ENCODE data around the gene SEMA4A.
A peak's percentile ranks its signal among the peaks of the same experiment; 100 is the strongest.

Gene SEMA4A

DNA sequence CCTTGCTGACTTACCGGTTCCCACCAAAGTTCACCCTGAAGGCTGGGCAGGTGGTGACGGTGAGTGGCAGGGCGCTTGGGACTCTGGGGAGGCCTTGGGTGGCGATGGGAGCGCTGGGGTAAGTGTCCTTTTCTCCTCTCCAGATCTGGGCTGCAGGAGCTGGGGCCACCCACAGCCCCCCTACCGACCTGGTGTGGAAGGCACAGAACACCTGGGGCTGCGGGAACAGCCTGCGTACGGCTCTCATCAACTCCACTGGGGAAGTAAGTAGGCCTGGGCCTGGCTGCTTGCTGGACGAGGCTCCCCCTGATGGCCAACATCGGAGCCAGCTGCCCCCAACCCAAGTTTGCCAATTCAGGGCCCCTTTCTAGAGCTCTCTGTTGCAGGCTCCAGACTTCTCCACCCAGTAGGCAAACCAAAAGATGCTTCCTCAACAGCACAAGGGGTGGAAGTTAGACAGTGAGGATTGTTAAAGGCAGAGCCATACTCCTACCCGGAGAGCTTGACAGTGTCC is 16.4 kb upstream of the SEMA4A start:
- no peak for DNase-seq

DNA sequence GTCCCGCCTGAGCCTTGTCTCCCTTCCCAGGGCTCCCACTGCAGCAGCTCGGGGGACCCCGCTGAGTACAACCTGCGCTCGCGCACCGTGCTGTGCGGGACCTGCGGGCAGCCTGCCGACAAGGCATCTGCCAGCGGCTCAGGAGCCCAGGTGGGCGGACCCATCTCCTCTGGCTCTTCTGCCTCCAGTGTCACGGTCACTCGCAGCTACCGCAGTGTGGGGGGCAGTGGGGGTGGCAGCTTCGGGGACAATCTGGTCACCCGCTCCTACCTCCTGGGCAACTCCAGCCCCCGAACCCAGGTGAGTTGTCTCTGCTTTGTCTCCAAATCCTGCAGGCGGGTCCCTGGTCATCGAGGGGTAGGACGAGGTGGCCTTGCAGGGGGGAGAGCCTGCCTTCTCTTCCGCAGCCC is 14.9 kb upstream of the SEMA4A start:
- DNase-seq = no peak

DNA sequence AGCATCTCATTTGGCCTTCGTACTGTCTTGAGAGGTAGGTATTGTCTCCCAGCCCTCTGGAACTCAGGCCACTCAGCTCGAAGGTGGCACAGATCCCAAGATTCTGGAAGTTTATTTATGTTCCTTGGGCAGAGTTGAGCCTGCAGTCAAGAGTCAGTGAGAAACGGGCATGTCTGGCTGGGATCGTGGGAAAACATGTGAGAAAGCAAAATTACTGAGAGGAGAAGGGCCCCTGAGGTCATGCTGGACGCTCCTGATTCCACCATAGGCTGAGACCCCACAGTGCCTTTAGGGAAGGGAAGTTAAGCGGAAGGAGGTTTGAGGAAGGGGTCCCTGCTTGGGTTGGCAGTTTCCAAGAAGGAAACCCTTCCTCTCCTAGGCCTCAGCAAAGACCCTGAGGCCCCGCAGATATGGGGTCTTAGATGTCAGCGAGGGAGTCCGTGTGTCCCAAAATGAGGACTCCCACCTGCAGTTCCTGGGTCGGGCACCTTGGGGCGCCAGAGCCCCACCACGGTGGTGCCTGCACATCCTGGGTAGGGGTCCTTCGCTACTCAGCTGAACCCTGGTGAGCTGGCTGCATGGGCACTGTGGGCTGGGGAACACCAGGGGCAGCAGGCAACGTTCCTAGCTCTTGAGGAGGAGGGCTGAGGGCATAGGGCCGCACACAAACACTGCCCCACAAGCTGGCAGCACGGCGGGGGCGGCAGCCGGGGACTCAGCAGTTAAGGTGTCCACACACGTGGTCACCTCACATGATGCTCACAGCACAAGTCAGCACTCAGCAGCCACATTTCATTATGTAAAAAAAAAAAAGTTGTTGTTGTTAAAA is 12.3 kb upstream of the SEMA4A start:
- no peak for DNase-seq

DNA sequence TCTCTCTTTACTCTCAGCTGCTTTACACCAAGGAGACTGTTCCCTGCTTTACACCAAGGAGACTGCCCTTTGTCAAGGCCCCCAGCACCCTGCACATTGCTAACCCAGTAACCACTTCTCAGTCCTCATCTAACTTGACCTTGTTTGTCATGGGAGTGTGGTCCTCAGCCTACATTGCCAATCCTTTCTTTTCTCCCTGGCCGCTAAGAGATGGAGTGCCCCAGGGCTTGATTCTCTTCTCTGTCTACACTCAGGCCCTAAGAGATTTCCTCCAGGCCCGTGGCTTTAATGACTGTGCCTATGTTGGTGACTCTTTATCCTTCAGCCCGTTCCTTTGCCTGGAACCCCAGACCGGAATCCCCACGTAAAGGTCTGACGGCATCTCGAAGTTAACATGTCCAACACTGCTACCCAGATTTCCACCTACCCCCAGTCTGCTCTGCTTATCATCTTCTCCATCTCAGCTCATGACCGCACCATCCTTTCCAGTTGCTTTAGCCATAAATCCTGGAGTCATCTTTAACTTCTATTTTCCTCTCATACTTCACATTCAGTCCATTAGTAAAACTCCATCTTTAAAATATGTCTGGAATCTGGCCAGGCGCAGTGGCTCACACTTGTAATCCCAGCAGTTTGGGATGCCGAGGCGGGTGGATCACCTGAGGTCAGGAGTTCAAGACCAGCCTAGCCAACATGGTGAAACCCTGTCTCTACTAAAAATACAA is 9.5 kb upstream of the SEMA4A start:
- DNase-seq = no peak

DNA sequence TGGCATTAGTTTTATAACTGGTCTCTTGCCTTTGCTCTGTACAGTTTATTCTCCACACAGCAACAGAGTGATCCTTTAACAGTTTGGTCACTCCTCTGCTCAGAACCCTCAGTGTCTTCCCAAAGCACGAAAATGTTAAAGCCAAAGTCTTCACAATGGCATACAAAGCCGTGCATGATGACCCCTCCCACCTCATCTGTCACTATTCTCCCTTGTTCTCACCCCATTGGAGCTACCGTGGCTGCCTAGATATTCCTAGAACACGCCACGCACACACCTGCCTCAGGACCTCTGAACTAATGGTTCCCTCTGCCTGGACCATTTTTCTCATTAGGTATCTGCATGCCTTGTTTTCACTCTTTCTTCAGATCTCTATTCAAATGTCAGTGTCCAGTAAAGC is 8.6 kb upstream of the SEMA4A start:
- no peak for DNase-seq

DNA sequence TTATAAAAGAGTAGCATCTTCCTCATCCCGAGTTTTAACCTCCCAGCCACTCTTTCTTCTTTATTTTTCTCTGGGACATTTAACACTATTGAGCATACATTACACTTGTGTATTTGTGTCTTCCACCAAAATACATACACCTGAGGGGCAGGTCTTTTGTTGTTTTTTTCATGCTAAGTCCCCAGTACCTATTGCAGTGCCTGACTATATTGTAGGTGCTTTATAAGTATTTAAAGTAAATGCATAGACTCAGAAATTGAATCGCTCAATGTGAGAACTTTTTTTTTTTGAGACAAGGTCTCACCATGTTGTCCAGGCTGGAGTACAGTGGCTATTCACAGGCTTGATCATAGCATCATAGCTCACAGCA is 7.8 kb upstream of the SEMA4A start:
- no peak for DNase-seq

DNA sequence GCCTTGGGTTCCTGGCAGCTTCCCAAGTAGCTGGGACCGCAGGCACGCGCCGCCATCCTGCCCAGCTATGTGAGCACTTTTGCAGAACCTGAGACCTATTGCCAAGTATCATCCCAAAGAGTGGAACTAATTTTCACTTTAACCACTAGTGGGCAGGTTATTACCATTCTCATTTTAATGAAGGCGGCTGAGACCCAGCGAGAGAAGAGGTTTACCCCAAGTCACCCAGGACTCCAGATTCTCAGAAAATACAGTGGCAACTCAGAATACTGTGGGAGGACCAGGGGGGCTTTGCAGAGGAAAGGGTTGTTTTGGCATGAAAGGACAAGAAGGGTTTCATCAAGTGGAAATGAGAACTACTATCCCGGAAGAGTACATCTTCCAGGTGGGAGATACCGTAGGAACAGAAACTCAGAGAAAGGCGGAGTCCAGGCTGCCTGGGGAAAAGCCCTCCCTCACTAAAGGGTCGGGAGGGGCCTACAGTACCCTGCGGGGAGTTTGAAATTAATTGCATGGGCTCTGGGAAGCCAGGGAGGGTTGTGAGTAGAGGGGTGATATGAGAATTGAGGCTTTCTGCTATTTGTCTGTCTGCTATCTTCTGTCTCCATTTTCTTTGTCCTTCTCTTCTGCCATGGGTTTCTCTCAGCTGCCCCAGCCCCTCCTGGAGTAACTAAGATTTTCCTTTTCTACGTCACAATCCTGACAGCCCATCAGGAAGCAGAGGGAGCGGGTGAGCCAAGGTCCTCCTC is 7.2 kb upstream of the SEMA4A start:
- peak; percentile 78 for DNase-seq

DNA sequence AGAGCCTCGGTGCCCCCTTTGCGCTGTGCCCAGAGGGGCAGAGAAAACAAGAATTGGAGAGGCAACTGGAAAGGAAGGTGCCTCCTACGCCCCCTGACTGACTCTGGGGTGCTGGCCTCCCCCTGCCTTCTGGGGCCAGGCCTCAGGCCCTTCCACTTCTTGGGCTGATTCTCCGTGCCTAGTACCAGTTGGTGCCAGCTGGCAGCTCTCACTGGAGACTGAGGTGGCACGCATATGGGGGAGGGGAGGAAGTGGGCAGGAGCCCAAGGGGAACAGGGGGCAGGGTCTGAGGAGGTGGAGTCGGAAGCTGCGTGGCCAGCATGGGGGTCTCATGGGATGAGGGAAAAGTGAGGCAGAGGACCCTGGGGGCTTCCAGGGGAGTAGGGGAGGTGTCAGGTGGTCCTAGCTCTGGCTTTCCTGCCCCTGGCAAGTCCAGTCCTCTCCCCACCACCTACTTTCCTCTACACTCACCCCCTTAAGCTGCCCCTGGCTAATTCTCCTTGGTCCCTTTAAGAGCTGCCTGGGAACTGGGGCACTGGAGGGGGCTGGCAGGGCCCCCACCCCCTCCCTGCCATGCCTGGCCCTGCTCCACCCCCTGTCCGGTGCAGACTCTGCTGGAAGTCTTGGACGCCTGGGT is 6.5 kb upstream of the SEMA4A start:
- DNase-seq = no peak

DNA sequence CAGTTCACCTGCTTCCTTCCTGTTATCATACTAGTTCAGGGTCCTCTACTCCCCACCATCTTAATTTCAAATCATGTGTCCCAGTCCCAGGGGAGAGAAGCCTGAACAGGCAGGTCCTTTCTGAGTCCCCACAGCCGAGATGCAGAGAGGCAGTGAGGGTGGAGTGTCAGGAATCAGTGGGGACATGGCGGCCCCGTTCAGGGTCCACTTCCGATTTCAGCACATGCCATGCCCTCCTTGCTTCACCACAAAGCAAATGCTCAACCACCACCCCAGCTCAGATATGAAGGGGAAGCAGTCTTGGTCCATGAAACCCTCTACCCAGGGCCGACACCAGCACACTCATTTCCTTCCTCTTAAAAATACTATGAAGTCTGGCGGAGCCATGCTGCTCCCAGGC is 5.2 kb upstream of the SEMA4A start:
- DNase-seq = no peak

DNA sequence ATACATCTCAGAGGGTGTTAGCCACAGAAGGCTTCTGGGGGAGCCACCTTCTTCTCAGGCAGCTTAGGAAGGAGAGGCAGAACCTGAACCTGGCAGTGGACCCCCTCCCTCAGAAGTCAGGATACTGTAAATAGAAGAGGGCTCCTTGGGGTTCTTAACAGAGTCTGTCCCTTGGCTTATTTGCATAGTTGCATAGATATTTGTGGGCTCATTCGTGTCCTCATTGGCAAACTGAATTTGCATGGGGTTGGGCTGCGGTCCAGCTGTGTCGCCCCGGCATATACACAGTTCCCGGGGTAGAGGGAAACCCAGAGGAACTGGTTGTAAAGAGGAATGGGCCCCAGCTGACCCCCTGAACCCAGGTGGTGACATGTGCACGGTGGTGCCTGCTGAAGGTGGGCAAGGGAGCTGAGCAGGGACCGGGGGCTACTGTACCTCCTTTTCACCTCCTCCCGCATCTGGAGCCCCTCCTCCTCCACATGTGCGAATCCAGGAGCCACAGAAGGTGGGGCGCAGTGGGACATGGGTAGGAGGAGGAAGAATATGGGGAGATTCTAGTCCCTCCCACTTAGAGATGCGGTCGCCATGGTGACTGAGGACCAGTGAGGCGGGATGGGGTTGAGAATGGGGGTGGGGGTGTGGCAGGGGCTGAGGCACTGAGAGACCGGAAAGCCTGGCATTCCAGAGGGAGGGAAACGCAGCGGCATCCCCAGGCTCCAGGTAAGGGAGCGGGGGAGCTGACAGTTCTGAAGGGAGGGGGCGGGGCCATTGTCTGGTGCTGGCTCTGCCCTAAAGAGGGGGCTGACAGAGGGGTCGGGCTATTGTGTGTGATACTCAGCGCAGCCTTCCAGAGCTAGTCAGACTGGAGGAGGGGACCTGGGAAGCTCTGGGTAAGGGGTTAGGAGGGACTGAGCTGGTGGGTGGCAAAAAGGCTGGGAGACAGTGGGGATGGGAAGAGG is 3.7 kb upstream of the SEMA4A start:
- DNase-seq = no peak

DNA sequence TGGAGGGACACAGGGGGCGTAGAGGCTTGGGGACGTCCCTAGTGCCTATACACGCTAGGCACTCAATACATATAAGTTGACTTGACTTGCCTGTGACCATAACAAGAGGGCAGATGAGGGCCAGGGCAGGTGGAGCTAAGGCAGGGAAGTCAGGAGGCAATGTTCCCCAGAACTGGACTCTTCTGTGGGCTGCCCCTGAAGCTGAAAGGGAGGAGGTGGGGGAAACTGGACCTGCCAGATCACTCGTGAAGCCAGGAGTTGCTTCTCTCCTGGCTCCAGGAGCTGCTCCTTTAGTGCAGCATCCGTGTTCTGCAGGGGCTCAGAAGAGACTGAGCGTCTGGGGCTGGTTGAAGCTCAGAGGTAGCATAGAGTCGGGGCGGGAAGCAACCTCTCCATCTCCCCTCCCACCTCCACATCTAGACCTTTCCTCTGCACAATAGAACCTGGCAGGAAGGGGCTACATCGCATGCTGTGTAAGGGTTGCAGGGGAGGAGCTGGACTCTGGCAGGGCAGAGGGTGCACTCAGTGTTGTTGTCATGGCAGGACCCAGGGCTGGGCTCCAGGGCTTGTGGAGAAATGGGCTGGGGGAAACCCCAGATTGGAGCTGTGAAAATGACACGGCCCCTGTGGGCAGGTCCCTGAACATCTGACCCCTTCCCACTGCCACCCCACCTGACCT is 2.9 kb upstream of the SEMA4A start:
- DNase-seq = no peak

DNA sequence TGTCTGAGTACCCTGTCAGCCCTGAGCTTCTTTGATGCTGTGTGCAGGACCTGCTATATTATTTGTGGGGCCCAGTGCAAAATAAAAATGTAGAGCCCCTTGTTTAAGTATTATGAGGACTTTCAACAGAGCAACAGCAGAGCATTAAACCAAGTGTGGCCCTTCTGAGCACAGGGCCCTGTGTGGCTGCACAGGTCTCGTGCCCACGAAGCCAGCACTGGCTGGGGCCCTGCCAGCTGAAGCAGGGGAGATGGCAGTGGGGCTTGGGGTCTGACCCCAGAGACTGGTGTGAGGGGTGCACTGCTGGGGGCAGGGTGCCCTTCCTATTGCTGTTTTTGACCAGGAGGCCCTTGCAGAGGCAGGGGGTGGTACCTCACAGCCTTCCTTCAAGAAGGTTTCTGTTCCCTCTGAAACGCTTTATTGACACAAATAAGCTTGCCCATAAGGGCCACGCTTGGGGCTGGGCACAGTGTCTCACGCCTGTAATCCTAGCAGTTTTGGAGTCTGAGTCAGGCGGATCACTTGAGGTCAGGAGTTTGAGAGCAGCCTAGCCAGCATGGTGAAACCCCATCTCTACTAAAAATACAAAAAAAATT is 2.2 kb upstream of the SEMA4A start:
- no peak for DNase-seq

DNA sequence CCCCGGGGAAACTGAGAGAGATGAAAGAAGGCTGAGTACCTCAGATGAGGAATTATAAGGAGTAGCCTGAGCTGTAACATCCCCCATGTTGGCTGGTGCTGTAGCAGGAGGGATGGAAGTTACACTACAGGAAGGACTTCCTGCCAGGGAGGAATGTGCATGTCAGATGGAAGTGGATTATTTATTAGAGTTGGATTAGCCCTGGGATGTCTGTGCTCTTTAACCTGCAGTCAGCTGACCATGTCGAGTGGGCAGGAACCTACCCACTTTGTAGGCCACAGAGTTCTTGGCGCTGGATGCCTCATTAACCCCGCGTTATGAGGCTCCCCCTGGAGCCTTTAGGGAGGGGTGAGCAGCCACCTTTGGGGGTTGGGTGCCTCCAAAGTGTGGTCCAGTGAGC is 757 bp upstream of the SEMA4A start:
- DNase-seq = no peak

DNA sequence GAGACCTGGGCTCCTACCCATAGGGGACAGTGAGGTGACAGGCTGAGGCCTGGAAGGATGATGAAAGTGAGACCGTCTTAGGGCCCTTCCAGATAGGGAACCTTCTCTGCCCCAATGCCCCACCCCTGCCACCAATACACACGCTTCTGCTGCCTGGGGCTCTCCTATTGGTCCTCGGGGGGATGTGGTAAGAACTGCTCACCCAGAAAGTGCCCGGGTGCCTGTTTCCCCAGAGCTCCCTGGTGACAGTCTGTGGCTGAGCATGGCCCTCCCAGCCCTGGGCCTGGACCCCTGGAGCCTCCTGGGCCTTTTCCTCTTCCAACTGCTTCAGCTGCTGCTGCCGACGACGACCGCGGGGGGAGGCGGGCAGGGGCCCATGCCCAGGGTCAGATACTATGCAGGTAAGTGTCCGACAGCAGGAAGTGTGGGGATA is 948 bp downstream of the SEMA4A start:
- no peak for DNase-seq

DNA sequence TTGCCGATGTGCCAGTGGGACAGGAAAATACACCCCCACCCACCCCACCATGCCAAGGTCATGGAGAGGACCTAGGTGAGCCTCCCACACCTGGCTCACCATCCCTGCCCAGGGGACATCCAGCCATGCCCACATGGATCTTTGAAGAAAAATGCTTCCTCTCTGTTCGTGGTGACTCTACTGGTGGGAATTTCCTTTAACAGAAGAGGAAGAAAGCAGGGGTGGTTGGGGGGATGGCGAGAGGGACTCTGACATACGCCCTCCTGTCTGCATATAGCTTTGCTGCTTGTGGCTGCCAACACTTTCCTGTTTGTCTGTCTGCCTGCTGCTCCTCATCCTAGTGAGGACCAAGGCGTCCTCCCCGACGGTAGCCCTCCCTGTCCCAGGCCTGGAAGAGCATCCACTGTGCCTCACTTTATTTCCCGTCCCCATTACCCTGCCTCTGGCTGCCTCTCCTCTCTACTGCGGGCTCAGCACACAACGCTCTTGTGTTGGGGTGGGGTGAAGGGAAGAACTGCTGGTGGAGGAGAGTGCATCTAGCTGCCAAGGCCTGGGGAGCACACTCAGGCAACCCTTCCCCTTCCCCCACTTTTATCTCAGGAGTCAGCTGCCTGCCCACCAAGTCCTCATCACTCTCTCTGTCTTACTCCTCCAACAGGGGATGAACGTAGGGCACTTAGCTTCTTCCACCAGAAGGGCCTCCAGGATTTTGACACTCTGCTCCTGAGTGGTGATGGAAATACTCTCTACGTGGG is 2.5 kb downstream of the SEMA4A start:
- DNase-seq = no peak

DNA sequence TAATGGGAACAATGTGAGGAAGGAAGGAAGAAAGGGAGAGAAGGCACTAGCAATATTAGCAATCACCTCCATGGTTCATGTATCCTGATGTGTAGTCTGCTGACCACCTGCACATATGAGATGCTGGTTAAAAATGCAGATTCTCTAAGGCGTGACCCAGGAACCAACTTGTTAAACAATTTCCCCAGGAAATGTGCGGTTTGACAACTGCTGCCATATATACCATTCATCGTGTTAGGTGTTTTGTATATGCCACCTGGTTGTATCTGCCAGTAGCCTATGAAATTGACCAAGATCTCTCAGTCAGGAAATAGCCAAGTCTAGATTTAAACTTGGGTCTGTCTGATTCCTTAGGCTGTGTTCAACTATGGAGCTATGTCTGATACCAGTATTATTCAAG is 4.1 kb downstream of the SEMA4A start:
- no peak for DNase-seq

DNA sequence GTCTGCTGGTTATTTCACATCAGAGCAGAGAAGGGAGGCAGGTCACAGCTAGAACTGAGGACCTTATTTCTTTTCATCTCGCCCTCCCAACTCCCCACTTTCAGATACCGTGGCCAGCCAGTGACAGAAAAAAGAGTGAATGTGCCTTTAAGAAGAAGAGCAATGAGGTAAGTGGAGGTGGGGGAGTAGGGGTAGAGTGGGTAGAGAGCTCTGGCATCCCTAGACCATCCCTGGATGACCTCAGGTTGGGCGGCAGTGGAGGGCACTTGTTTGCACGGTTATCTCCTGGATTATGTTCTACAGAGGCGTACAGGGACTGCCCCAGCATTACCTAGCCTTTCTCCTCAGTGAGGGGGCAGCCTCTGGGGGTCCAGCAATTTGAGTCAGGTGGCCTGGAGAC is 4.6 kb downstream of the SEMA4A start:
- no peak for DNase-seq

DNA sequence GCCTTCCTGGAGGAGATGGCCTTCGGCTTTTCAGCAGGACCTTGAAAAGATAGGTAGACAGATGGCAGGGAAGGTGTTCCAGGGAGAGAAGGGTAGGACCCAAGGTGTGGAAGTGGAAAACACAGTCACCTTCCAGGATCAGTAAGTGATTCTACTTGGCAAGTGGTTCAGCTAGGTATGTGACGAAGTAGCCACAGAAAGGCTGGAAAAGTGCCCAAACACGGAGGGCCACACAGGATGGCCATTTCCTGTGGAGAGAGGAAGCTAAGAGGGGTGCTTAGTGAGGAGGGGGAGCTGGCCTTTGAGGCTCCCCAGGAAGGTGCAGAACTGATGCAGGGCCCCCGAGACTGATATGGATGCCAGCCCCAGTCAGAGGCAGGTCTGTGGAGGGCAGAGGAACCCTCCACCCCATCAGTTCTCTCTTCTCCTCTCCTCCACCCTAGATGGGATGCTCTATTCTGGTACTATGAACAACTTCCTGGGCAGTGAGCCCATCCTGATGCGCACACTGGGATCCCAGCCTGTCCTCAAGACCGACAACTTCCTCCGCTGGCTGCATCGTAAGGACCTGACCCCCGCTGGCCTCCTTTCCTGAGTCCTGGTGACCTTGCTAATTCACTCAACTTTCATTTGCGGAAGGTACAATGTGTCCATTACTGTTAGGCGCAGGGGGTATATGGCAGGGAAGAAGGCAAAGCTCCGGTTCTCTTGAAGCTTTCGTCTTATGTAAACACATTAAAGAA is 6.8 kb downstream of the SEMA4A start:
- no peak for DNase-seq

DNA sequence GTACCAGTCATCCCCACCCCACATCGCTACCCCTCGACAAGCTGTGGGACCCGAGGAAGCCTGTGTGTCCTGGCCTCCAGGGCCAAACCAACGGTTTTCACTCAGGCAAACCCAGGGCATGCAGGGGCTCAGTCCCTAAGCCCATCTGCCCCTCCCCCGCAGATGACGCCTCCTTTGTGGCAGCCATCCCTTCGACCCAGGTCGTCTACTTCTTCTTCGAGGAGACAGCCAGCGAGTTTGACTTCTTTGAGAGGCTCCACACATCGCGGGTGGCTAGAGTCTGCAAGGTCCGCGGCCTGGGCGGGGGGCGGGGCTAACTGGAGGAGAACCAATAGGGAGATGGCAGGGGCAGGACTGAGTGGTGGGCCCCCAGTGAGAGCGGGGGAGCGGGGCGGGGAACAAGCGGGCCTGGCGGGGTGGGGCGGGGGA is 7.4 kb downstream of the SEMA4A start:
- no peak for DNase-seq
